Ovary (tissue), 3 donors: ENCODE measurements around the gene TMEM114.

Source experiments
- EP300 ChIP-seq: sonication (generic); formaldehyde crosslinking; IDR thresholded peaks from one replicate; pipeline ENCODE4 v1.6.1; 2017; ENCODE audit warnings: antibody characterized with exemption
- POLR2A ChIP-seq: fragments of 450-650 bp; IDR thresholded peaks from one replicate; pipeline ENCODE4 v1.6.1; 2017; ENCODE audit warnings: antibody characterized with exemption, mild to moderate bottlenecking, moderate library complexity
- TF ChIP-seq, protein P1 (sequence below), 3 donors: fragments of 450-650 bp in 2 of 3; fragments of 200-600 bp in 1 of 3; IDR thresholded peaks; one replicate each; pipeline versions ENCODE4 v1.5.1 to v1.8.0; 2016 to 2022; ENCODE audit warnings: antibody characterized with exemption in 3 of 3, mild to moderate bottlenecking in 1 of 3
- donor health status: DM: no; HTN: no; CAD: no.

DNA sequence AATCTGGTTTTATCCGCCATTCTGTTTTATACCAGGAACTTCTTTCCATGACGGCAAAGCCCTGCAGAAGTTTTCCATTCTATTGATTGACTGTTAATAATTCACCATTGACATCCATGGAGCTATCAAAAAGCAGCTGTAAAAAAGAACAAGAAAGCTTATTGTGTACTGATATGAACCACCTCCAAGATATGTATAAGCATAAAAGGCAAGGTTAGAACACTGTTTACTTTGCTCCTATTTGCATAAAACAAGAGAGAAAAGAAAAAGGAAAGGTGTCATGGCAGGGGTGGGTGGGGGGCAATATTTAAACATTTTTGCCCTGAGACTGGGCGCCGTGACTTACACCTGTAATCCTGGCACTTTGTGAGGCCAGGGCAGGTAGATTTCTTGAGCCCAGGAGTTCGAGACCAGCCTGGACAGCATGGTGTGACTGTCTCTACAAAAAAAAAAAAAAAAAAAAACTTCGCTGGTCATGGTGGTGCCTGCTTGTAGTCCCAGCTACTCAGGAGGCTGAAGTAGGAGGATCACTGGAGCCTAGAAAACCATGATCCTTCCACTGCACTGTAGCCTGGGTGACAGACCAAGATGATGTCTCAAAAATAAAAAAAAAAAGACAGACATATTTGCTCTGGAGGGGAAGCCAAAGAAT lies 52.5 kb downstream of the TMEM114 start:
- TF ChIP-seq, protein P1, sequence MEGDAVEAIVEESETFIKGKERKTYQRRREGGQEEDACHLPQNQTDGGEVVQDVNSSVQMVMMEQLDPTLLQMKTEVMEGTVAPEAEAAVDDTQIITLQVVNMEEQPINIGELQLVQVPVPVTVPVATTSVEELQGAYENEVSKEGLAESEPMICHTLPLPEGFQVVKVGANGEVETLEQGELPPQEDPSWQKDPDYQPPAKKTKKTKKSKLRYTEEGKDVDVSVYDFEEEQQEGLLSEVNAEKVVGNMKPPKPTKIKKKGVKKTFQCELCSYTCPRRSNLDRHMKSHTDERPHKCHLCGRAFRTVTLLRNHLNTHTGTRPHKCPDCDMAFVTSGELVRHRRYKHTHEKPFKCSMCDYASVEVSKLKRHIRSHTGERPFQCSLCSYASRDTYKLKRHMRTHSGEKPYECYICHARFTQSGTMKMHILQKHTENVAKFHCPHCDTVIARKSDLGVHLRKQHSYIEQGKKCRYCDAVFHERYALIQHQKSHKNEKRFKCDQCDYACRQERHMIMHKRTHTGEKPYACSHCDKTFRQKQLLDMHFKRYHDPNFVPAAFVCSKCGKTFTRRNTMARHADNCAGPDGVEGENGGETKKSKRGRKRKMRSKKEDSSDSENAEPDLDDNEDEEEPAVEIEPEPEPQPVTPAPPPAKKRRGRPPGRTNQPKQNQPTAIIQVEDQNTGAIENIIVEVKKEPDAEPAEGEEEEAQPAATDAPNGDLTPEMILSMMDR (IDR thresholded peaks at IDR 0.05) = no peak
- TF ChIP-seq EP300 (no peak), POLR2A (no peak)
